ENCODE measurements around the gene NECTIN4. TPM values are rescaled to one million over a fixed set of nuclear protein-coding genes. Genes with fewer than 3 reads are reported as not detected.

Gene NECTIN4
- total RNA-seq, 1 donor from 2014 or later, result not detected

GRCh38 chr1:161115132-161115711 lies 25.9 kb upstream of the NECTIN4 start:
- DNase-seq (no peak), ATAC-seq (ENCODE audit: poor library complexity) (no peak)
- intact Hi-C loops (cut with DNase I), result no loop called here

- no peak for DNase-seq
- intact Hi-C loops (cut with DNase I), result no loop called here
- no peak for ATAC-seq (ENCODE audit: poor library complexity)
Measured at GRCh38 chr1:161114556-161114955, 25.2 kb upstream of the NECTIN4 start.

DNA sequence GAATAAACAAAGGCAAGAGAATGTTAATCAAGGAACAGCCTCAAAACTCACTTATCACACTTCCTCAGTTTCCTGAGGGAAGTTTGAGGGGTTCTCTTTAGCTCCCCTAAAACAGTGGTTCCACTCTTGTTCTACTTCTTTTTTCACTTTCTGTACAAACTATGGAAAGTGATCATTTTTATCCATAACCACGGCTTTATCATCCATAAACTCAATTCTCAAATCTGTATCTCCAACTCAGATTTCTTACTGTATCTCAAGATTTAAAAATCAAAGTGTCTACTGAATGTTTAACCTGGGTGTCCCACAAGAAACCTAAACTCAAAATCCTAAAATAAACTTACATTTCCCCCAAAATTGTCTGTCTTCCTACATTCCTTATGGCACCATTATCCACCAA lies 24.6 kb upstream of the NECTIN4 start:
- intact Hi-C loops (cut with DNase I), result no loop called here
- ATAC-seq (ENCODE audit: poor library complexity), result no peak

GRCh38 chr1:161111527-161111926 lies 22.2 kb upstream of the NECTIN4 start:
- ATAC-seq (ENCODE audit: poor library complexity) (no peak), DNase-seq (no peak)
- intact Hi-C loops (cut with DNase I), result no loop called here

More for the DNA sequence above, 24.6 kb upstream of the NECTIN4 start:
- DNase-seq, result no peak

DNA sequence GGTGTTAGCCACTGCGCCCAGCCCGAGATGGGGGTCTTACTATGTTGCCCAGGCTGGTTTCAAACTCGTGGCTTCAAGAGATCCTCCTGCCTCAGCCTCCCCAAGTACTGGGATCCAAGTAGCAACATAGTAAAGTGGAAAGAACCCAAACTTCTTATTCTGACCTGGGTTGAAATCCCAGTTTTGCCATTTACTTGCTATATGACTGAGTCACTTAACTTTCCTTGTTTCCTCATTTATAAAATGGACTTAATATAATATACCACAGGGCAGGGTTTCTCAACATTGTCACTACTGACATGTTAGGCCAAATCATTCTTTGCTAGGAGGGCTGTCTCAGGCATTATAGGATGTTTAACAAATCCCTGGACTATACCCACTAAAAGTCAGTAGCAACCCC lies 21.8 kb upstream of the NECTIN4 start:
- no peak for DNase-seq
- no peak for ATAC-seq (ENCODE audit: poor library complexity)
- intact Hi-C loops (cut with DNase I), result no loop called here

DNA sequence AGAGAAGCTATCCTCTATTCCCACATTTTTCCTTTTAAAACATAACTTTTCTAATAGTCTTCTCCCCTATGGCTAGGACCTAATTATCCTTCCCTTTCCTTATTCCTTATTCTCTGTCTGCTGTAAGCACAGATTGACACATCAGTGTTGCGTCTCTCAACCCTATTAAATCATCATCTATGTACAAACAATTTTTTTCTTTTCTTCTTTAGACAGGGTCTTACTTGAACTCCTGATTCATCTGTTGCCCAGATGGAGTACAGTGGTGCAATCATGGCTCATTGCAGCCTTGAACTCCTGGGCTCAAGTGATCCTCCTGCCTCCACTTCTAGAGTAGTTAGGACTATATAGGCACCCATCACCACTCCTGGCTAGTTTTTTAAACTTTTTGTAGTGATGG lies 17.1 kb upstream of the NECTIN4 start:
- intact Hi-C loops (cut with DNase I), result no loop called here
- ATAC-seq (ENCODE audit: poor library complexity), result no peak
- DNase-seq, result no peak

- no peak for DNase-seq
- ATAC-seq (ENCODE audit: poor library complexity), result no peak
- intact Hi-C loops (cut with DNase I), result no loop called here
Measured at GRCh38 chr1:161100556-161100955, 11.2 kb upstream of the NECTIN4 start.

DNA sequence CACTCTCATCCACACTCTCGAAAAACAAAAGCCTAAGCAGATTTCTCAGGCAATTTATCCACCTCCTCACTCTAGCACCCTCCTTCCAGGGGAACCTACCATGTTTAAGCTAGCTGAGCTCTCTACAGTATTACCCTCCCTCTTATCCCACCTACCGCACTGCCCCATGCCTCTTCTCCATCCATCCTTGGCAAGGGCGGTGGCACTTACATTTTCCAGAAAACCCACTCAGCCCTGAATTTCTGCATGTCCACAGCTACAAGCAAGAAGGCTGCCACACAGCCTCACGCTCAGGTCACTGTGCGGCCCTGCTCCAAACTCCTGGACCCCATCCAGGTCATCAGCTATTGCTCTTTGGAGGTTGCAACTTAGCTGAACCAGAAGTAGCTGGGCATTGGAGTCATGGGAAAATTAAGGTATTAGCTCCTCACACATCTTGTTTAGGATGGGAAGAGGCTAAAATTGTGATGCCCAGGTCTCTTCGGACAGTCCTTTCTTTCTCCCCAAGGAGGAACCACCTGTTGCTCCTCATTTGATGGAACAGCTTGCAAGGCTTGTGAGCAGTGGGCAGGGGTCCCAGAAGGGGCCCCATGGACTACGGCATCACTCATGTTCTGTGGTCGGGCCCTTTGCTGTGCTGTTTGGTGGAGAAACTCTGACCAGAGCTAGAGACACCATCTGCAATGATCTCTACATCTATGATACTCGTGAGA lies 9.9 kb upstream of the NECTIN4 start:
- DNase-seq, result no peak
- ATAC-seq (ENCODE audit: poor library complexity), result no peak
- intact Hi-C loops (cut with DNase I), result loop anchor here (2.0 to 5.0 kb wide), 2 partner anchors 52 to 102 kb away; partner anchors contain the start of gene USF1

- ATAC-seq (ENCODE audit: poor library complexity) (peak; percentile 82), DNase-seq (peak; percentile 78)
- intact Hi-C loops (cut with DNase I), result loop anchor here (2.0 to 5.0 kb wide), 2 partner anchors 51 to 102 kb away; partner anchors contain the start of gene USF1
Measured at GRCh38 chr1:161098210-161099068, 9.1 kb upstream of the NECTIN4 start, which contains the start of gene KLHDC9. KLHDC9 (plus strand) TSS chr1:161098361; CDS start chr1:161098536, 175 bp downstream.

DNA sequence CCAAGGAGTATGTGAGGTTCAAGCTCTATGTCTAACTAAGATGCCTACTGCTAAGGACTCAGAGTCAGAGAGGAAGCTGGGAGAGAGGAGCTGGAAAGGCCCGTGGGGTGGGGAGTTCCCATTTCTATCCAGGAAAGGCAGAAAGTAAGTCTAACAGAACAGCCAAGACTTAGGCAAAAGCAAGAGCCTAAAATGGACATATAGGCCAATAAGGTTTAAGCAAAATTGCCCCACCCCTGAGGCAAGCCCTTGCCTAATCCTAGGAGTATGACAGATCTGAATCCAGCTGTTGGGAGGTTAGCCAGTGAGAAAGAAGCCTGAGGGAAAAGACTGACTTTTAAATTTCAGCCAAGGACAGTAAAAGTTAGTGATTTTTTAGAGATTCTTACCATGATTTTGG lies 7.2 kb upstream of the NECTIN4 start:
- peak; percentile 56 for DNase-seq
- intact Hi-C loops (cut with DNase I), result loop anchor here (5.0 kb wide), 1 partner anchor 49 kb away; the partner anchor contains the start of gene USF1
- peak; percentile 59 for ATAC-seq (ENCODE audit: poor library complexity)

DNA sequence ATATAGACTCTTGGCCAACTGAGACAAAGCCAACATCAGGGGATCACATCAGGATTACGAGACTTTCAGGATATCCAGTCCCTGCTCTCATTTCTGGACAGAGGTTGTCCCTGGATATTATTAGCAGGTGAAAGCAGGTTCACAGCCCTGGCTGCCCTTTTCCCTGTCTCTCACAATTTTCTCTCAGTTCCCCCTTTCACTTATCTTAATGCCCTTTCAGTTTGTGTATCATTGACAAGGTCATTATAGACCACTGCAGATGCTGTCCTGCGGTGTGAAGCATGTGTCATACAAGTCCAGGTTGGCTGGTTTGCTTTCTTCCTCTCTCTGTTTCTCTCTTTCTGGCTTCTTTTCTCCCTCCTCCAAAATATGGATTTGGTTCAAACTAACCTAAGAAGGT lies 6.7 kb upstream of the NECTIN4 start:
- ATAC-seq (ENCODE audit: poor library complexity) (no peak), DNase-seq (no peak)
- intact Hi-C loops (cut with DNase I), result loop anchor here (5.0 kb wide), 1 partner anchor 49 kb away; the partner anchor contains the start of gene USF1

DNA sequence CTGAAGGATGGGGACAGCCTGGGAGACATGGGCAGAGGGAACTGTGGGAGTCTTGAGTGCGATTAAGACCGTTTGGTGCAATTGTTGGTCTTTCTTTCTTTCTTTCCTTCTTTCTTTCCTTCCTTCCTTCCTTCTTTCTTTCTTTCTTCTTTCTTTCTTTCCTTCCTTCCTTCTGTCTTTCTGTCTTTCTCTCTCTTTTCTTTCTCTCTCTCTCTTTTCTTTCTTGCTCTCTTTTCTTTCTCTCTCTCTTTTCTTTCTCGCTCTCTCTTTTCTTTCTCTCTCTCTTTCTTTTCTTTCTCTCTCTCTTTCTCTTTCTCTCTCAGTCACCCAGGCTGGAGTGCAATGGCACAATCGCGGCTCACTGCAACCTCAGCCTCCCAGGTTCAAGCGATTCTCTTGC lies 5.9 kb upstream of the NECTIN4 start:
- intact Hi-C loops (cut with DNase I), result loop anchor here (5.0 kb wide), 1 partner anchor 48 kb away; the partner anchor contains the start of gene USF1
- DNase-seq, result no peak
- ATAC-seq (ENCODE audit: poor library complexity), result no peak

GRCh38 chr1:161094481-161094880 lies 5.1 kb upstream of the NECTIN4 start:
- no peak for ATAC-seq (ENCODE audit: poor library complexity)
- intact Hi-C loops (cut with DNase I), result no loop called here
- no peak for DNase-seq

GRCh38 chr1:161092621-161093028 lies 3.3 kb upstream of the NECTIN4 start:
- DNase-seq (no peak), ATAC-seq (ENCODE audit: poor library complexity) (no peak)
- intact Hi-C loops (cut with DNase I), result no loop called here

- ATAC-seq (ENCODE audit: poor library complexity) (no peak), DNase-seq (no peak)
- intact Hi-C loops (cut with DNase I), result no loop called here
Measured at GRCh38 chr1:161091796-161092507, 2.6 kb upstream of the NECTIN4 start.

- ATAC-seq (ENCODE audit: poor library complexity) (no peak), DNase-seq (no peak)
- intact Hi-C loops (cut with DNase I), result no loop called here
Measured at GRCh38 chr1:161091093-161091492, 1.7 kb upstream of the NECTIN4 start.

DNA sequence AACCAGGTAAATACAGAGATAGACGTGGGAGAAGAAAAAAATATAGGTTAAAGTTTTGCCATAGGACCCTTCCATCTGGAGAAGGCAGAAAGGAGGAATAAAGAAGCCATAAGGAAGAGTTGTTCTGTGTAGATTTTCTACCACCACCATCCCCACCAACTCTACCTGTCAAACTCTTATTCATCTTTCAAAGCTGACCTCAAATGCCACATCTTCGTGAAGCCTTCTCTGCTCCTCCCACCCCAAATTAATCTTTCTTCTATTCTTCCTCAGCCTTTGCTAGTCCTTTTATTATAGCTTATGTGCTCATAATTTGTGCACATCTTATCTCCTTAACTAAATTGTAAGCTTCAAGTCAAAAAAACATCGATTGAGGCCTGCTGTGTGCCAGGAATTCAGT lies 1.3 kb upstream of the NECTIN4 start:
- intact Hi-C loops (cut with DNase I), result no loop called here
- DNase-seq (no peak), ATAC-seq (ENCODE audit: poor library complexity) (no peak)

GRCh38 chr1:161089938-161090337 lies 580 bp upstream of the NECTIN4 start:
- ATAC-seq (ENCODE audit: poor library complexity), result no peak
- DNase-seq, result no peak
- intact Hi-C loops (cut with DNase I), result no loop called here

Data from Right ventricle myocardium superior (tissue), 1 donor.